WTC11 (cell line): ENCODE results near the gene FOXL1. TPM values are rescaled to one million over a fixed set of nuclear protein-coding genes. Genes with fewer than 3 reads are reported as not detected.

Source experiments
- ATAC-seq: fragments of 200-7000 bp; cut with Tn5 transposase; 2 replicates; pipeline ENCODE4 v1.10.0; 2021; ENCODE audit warnings: mild to moderate bottlenecking, moderate library complexity
- CTCF ChIA-PET: fragments of 300-600 bp; sonication (Branson Sonifier 250); formaldehyde crosslinking; loops from one replicate; lab custom pipeline; 2021; ENCODE audit warnings: antibody characterized with exemption; lab: Charles Lee
- POLR2A ChIA-PET: fragments of 350-600 bp; sonication (Branson Sonifier 250); formaldehyde crosslinking; loops from one replicate; lab custom pipeline; 2021; ENCODE audit warnings: antibody characterized with exemption; lab: Charles Lee
- DNase-seq: peaks from one replicate; pipeline ENCODE4 v3.0.0; 2021; ENCODE audit warnings: low spot score
- H3K27ac Mint-ChIP-seq: 2 replicates; pipeline ENCODE4 v1.8.0; 2021; ENCODE audit warnings: mixed read lengths
- H3K27me3 Mint-ChIP-seq: 2 replicates; pipeline ENCODE4 v1.8.0; 2021; ENCODE audit warnings: low read depth, mild to moderate bottlenecking, moderate library complexity, mixed read lengths
- H3K36me3 Mint-ChIP-seq: 2 replicates; pipeline ENCODE4 v1.8.0; 2021; ENCODE audit warnings: mixed read lengths
- H3K4me1 Mint-ChIP-seq: 2 replicates; pipeline ENCODE4 v1.8.0; 2022; ENCODE audit warnings: mixed read lengths
- H3K4me3 Mint-ChIP-seq: 2 replicates; pipeline ENCODE4 v1.8.0; 2021; ENCODE audit warnings: mild to moderate bottlenecking, moderate library complexity, mixed read lengths
- H3K9me3 Mint-ChIP-seq: 2 replicates; pipeline ENCODE4 v1.8.0; 2021; ENCODE audit warnings: mixed read lengths
- FOXK1 ChIP-seq: sonication (generic); formaldehyde crosslinking; IDR thresholded peaks from 2 replicates; pipeline ENCODE4 v1.8.0; 2022; ENCODE audit warnings: mild to moderate bottlenecking, moderate library complexity, missing genetic modification reagents
- JAZF1 ChIP-seq: fragments of 250-450 bp; sonication (Bioruptor Pico); IDR thresholded peaks from 2 replicates; pipeline ENCODE4 v1.9.0; 2021; ENCODE audit warnings: moderate library complexity, mild to moderate bottlenecking, inconsistent platforms
- NFATC4 ChIP-seq: fragments of 250-450 bp; sonication (Bioruptor Pico); IDR thresholded peaks from 2 replicates; pipeline ENCODE4 v1.9.0; 2021; ENCODE audit warnings: mild to moderate bottlenecking
- NR3C1 ChIP-seq: sonication (generic); formaldehyde crosslinking; conservative IDR thresholded peaks from 2 replicates; pipeline ENCODE4 v1.8.1; 2023; ENCODE audit warnings: low read depth, mild to moderate bottlenecking, missing genetic modification reagents
- PRRX2 ChIP-seq: fragments of 250-450 bp; sonication (Bioruptor Pico); IDR thresholded peaks from 2 replicates; pipeline ENCODE4 v1.8.0; 2021; ENCODE audit warnings: mild to moderate bottlenecking
- RELA ChIP-seq: sonication (generic); formaldehyde crosslinking; IDR thresholded peaks from 2 replicates; pipeline ENCODE4 v1.8.1; 2022; ENCODE audit warnings: missing genetic modification reagents, mild to moderate bottlenecking, borderline replicate concordance
- TEAD1 ChIP-seq: sonication (generic); formaldehyde crosslinking; IDR thresholded peaks from 2 replicates; pipeline ENCODE4 v1.8.0; 2022; ENCODE audit warnings: mild to moderate bottlenecking, missing genetic modification reagents
- ZBTB21 ChIP-seq: sonication (generic); formaldehyde crosslinking; IDR thresholded peaks from 2 replicates; pipeline ENCODE4 v1.8.1; 2023; ENCODE audit warnings: mild to moderate bottlenecking, missing genetic modification reagents, borderline replicate concordance
- ZNF263 ChIP-seq: sonication (generic); formaldehyde crosslinking; IDR thresholded peaks from 2 replicates; pipeline ENCODE4 v1.8.1; 2022; ENCODE audit warnings: low read depth, mild to moderate bottlenecking, moderate library complexity, missing genetic modification reagents
- total RNA-seq: library from RNA; stranded (reverse); gene quantifications from 3 replicates; pipeline ENCODE4 v1.2.3, GENCODE V29; 2021
- TF ChIP-seq, protein P1 (sequence below): fragments of 250-450 bp; sonication (Bioruptor Pico); IDR thresholded peaks from 2 replicates; pipeline ENCODE4 v1.9.0; 2021; ENCODE audit warnings: mild to moderate bottlenecking
- TF ChIP-seq, protein P2 (sequence below): sonication (generic); formaldehyde crosslinking; IDR thresholded peaks from 2 replicates; pipeline ENCODE4 v1.8.1; 2023; ENCODE audit warnings: mild to moderate bottlenecking, missing genetic modification reagents, moderate library complexity
- TF ChIP-seq, protein P3 (sequence below): sonication (generic); formaldehyde crosslinking; IDR thresholded peaks from 2 replicates; pipeline ENCODE4 v1.8.1; 2023; ENCODE audit warnings: mild to moderate bottlenecking, missing genetic modification reagents
- TF ChIP-seq, protein P4 (sequence below): sonication (generic); formaldehyde crosslinking; conservative IDR thresholded peaks from 2 replicates; pipeline ENCODE4 v1.8.1; 2023; ENCODE audit warnings: mild to moderate bottlenecking, low read depth, missing genetic modification reagents, moderate library complexity
- TF ChIP-seq, protein P5 (sequence below): sonication (generic); formaldehyde crosslinking; IDR thresholded peaks from 2 replicates; pipeline ENCODE4 v1.8.1; 2023; ENCODE audit warnings: mild to moderate bottlenecking, missing genetic modification reagents
- TF ChIP-seq, protein P6 (sequence below): sonication (generic); formaldehyde crosslinking; IDR thresholded peaks from 2 replicates; pipeline ENCODE4 v1.8.0; 2022; ENCODE audit warnings: mild to moderate bottlenecking, missing genetic modification reagents
- TF ChIP-seq, protein P7 (sequence below): fragments of 250-450 bp; sonication (Bioruptor Pico); IDR thresholded peaks from 2 replicates; pipeline ENCODE4 v1.9.0; 2021; ENCODE audit warnings: moderate library complexity, mild to moderate bottlenecking, inconsistent platforms, borderline replicate concordance
- TF ChIP-seq, protein P8 (sequence below): sonication (generic); formaldehyde crosslinking; IDR thresholded peaks from 2 replicates; pipeline ENCODE4 v1.8.0; 2022; ENCODE audit warnings: mild to moderate bottlenecking, missing genetic modification reagents

Gene FOXL1
- total RNA-seq, 1 experiment from 2014 or later = 0.33 TPM

DNA sequence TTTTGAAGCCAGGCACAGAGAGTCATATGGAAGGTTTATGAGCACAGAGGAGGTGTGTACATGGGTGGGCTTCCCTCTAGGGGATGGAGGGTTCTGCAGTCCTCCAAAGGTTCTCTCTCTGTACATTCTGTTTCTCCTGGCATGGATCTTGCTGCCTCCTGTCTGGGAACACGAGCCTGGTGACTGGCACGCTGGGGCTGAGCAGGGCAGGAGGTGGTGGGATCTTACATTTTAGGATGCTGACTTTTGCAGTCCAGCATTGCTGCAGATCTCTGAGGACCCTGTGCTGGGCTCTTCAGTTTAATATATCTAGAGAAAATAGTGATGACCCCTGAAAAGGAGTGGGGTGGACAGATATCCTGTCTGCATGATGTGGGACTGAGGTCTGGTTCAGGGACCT is 23.0 kb downstream of the FOXL1 start (continued):
- TF ChIP-seq, protein P1, sequence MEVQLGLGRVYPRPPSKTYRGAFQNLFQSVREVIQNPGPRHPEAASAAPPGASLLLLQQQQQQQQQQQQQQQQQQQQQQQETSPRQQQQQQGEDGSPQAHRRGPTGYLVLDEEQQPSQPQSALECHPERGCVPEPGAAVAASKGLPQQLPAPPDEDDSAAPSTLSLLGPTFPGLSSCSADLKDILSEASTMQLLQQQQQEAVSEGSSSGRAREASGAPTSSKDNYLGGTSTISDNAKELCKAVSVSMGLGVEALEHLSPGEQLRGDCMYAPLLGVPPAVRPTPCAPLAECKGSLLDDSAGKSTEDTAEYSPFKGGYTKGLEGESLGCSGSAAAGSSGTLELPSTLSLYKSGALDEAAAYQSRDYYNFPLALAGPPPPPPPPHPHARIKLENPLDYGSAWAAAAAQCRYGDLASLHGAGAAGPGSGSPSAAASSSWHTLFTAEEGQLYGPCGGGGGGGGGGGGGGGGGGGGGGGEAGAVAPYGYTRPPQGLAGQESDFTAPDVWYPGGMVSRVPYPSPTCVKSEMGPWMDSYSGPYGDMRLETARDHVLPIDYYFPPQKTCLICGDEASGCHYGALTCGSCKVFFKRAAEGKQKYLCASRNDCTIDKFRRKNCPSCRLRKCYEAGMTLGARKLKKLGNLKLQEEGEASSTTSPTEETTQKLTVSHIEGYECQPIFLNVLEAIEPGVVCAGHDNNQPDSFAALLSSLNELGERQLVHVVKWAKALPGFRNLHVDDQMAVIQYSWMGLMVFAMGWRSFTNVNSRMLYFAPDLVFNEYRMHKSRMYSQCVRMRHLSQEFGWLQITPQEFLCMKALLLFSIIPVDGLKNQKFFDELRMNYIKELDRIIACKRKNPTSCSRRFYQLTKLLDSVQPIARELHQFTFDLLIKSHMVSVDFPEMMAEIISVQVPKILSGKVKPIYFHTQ (CRISPR knock-in tag) = no peak
- TF ChIP-seq NFATC4 (no peak), PRRX2 (CRISPR knock-in tag) (no peak), RELA (CRISPR knock-in tag) (no peak)
- TF ChIP-seq, protein P2, sequence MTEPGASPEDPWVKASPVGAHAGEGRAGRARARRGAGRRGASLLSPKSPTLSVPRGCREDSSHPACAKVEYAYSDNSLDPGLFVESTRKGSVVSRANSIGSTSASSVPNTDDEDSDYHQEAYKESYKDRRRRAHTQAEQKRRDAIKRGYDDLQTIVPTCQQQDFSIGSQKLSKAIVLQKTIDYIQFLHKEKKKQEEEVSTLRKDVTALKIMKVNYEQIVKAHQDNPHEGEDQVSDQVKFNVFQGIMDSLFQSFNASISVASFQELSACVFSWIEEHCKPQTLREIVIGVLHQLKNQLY (CRISPR knock-in tag) = no peak
- TF ChIP-seq, protein P3, sequence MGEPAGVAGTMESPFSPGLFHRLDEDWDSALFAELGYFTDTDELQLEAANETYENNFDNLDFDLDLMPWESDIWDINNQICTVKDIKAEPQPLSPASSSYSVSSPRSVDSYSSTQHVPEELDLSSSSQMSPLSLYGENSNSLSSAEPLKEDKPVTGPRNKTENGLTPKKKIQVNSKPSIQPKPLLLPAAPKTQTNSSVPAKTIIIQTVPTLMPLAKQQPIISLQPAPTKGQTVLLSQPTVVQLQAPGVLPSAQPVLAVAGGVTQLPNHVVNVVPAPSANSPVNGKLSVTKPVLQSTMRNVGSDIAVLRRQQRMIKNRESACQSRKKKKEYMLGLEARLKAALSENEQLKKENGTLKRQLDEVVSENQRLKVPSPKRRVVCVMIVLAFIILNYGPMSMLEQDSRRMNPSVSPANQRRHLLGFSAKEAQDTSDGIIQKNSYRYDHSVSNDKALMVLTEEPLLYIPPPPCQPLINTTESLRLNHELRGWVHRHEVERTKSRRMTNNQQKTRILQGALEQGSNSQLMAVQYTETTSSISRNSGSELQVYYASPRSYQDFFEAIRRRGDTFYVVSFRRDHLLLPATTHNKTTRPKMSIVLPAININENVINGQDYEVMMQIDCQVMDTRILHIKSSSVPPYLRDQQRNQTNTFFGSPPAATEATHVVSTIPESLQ (CRISPR knock-in tag) = no peak
- TF ChIP-seq, protein P4, sequence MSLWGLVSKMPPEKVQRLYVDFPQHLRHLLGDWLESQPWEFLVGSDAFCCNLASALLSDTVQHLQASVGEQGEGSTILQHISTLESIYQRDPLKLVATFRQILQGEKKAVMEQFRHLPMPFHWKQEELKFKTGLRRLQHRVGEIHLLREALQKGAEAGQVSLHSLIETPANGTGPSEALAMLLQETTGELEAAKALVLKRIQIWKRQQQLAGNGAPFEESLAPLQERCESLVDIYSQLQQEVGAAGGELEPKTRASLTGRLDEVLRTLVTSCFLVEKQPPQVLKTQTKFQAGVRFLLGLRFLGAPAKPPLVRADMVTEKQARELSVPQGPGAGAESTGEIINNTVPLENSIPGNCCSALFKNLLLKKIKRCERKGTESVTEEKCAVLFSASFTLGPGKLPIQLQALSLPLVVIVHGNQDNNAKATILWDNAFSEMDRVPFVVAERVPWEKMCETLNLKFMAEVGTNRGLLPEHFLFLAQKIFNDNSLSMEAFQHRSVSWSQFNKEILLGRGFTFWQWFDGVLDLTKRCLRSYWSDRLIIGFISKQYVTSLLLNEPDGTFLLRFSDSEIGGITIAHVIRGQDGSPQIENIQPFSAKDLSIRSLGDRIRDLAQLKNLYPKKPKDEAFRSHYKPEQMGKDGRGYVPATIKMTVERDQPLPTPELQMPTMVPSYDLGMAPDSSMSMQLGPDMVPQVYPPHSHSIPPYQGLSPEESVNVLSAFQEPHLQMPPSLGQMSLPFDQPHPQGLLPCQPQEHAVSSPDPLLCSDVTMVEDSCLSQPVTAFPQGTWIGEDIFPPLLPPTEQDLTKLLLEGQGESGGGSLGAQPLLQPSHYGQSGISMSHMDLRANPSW (CRISPR knock-in tag) = no peak

DNA sequence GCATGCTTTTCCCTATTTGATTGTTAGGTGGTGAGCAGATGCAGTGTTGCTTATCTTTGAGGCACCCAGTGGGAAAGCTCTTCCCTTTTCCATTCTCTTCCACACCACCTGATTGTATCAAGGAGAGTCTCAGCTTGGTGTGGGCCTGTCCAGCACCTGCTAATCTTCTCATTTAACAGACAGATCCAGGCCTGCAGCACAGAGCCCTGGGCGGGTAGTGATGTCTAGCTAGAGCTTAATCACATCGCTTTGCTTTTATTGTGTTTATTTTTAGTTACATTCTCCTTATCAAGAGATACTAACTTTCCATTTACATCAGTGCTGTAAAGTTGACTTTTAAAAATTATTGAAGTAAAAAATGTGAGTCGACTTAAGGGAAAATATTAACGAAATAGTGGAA is 24.2 kb downstream of the FOXL1 start:
- H3K27me3 Mint-ChIP-seq = peaks cover 4% of the 10 kb centered on the region; the same call in 1 of the 2 replicates
- H3K9me3 Mint-ChIP-seq = peaks cover 19% of the 10 kb centered on the region
- no peaks in the 10 kb centered on the region for H3K36me3 Mint-ChIP-seq
- ChIA-PET POLR2A (no interaction called here), CTCF (interaction anchor here (1.1 kb wide), 1 partner anchor 159 kb away, joined by 4 read pairs; no protein-coding TSS in a partner anchor)
- DNase-seq (no peak), ATAC-seq (no peak)
- H3K4me3 Mint-ChIP-seq = no peak overlapping the region
- no peaks in the 10 kb centered on the region for H3K4me1 Mint-ChIP-seq
- H3K27ac Mint-ChIP-seq = no peak overlapping the region
- TF ChIP-seq JAZF1 (CRISPR knock-in tag) (no peak), TEAD1 (no peak), ZNF263 (CRISPR knock-in tag) (no peak), ZBTB21 (no peak), FOXK1 (CRISPR knock-in tag) (no peak), NR3C1 (CRISPR knock-in tag) (no peak)
- TF ChIP-seq, protein P5, sequence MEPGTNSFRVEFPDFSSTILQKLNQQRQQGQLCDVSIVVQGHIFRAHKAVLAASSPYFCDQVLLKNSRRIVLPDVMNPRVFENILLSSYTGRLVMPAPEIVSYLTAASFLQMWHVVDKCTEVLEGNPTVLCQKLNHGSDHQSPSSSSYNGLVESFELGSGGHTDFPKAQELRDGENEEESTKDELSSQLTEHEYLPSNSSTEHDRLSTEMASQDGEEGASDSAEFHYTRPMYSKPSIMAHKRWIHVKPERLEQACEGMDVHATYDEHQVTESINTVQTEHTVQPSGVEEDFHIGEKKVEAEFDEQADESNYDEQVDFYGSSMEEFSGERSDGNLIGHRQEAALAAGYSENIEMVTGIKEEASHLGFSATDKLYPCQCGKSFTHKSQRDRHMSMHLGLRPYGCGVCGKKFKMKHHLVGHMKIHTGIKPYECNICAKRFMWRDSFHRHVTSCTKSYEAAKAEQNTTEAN (CRISPR knock-in tag) = no peak
- TF ChIP-seq, protein P6, sequence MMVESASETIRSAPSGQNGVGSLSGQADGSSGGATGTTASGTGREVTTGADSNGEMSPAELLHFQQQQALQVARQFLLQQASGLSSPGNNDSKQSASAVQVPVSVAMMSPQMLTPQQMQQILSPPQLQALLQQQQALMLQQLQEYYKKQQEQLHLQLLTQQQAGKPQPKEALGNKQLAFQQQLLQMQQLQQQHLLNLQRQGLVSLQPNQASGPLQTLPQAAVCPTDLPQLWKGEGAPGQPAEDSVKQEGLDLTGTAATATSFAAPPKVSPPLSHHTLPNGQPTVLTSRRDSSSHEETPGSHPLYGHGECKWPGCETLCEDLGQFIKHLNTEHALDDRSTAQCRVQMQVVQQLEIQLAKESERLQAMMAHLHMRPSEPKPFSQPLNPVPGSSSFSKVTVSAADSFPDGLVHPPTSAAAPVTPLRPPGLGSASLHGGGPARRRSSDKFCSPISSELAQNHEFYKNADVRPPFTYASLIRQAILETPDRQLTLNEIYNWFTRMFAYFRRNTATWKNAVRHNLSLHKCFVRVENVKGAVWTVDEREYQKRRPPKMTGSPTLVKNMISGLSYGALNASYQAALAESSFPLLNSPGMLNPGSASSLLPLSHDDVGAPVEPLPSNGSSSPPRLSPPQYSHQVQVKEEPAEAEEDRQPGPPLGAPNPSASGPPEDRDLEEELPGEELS (CRISPR knock-in tag) = no peak
- TF ChIP-seq, protein P3 (CRISPR knock-in tag) = no peak
- TF ChIP-seq, protein P7, sequence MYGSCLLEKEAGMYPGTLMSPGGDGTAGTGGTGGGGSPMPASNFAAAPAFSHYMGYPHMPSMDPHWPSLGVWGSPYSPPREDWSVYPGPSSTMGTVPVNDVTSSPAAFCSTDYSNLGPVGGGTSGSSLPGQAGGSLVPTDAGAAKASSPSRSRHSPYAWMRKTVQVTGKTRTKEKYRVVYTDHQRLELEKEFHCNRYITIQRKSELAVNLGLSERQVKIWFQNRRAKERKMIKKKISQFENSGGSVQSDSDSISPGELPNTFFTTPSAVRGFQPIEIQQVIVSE = no peak
- TF ChIP-seq, protein P8, sequence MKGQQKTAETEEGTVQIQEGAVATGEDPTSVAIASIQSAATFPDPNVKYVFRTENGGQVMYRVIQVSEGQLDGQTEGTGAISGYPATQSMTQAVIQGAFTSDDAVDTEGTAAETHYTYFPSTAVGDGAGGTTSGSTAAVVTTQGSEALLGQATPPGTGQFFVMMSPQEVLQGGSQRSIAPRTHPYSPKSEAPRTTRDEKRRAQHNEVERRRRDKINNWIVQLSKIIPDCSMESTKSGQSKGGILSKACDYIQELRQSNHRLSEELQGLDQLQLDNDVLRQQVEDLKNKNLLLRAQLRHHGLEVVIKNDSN = no peak
- TF ChIP-seq, all 79 proteins: peak for 0
